Right hindlimb (tissue), 1 donor: ENCODE measurements around the gene ADK.
"Not testable (repeated sequence)": the region's sequence is repeated elsewhere in the genome, so short reads cannot be mapped to it uniquely, and the experiment has no call there.

ENCODE experiments used
- DNase-seq: peaks from one replicate; pipeline ENCODE4 v3.0.0-alpha.2; 2018

The ADK gene

GRCh38 chr10:74502963-74503608, 352.1 kb downstream of the ADK start:
- DNase-seq = no peak

- DNase-seq = no peak
Measured at GRCh38 chr10:74507951-74508350, 356.9 kb downstream of the ADK start.

- no peak for DNase-seq
Measured at GRCh38 chr10:74510594-74510993, 359.6 kb downstream of the ADK start.

GRCh38 chr10:74511051-74511450, 360.0 kb downstream of the ADK start:
- DNase-seq = no peak

GRCh38 chr10:74514322-74514721, 363.3 kb downstream of the ADK start:
- DNase-seq = no peak

- DNase-seq = no peak
Measured at GRCh38 chr10:74518061-74518460, 367.0 kb downstream of the ADK start.

GRCh38 chr10:74521526-74521925, 370.5 kb downstream of the ADK start:
- DNase-seq = no peak

- no peak for DNase-seq
Measured at GRCh38 chr10:74523199-74523598, 372.2 kb downstream of the ADK start.

- no peak for DNase-seq
Measured at GRCh38 chr10:74525885-74526284, 374.9 kb downstream of the ADK start.

GRCh38 chr10:74527611-74528010, 376.6 kb downstream of the ADK start:
- not testable (repeated sequence) for DNase-seq

GRCh38 chr10:74529205-74529604, 378.2 kb downstream of the ADK start:
- DNase-seq = no peak

GRCh38 chr10:74530981-74531380, 380.0 kb downstream of the ADK start:
- DNase-seq = no peak

GRCh38 chr10:74539317-74539716, 388.3 kb downstream of the ADK start:
- DNase-seq = no peak

- DNase-seq = no peak
Measured at GRCh38 chr10:74541375-74541774, 390.4 kb downstream of the ADK start.

- DNase-seq = no peak
Measured at GRCh38 chr10:74542077-74542476, 391.1 kb downstream of the ADK start.

GRCh38 chr10:74543276-74543675, 392.3 kb downstream of the ADK start:
- DNase-seq = no peak

GRCh38 chr10:74544106-74544505, 393.1 kb downstream of the ADK start:
- DNase-seq = no peak

- no peak for DNase-seq
Measured at GRCh38 chr10:74548676-74549075, 397.7 kb downstream of the ADK start.

- DNase-seq = no peak
Measured at GRCh38 chr10:74556072-74556705, 405.2 kb downstream of the ADK start.

GRCh38 chr10:74557098-74557497, 406.1 kb downstream of the ADK start:
- DNase-seq = no peak

- DNase-seq = no peak
Measured at GRCh38 chr10:74558403-74558802, 407.4 kb downstream of the ADK start.

- no peak for DNase-seq
Measured at GRCh38 chr10:74558897-74559296, 407.9 kb downstream of the ADK start.

GRCh38 chr10:74568896-74569295, 417.9 kb downstream of the ADK start:
- not testable (repeated sequence) for DNase-seq

- DNase-seq = not testable (repeated sequence)
Measured at GRCh38 chr10:74573497-74573896, 422.5 kb downstream of the ADK start.

GRCh38 chr10:74575191-74575720, 424.2 kb downstream of the ADK start:
- DNase-seq = no peak
